ENCODE results near the gene ZDHHC1.

DNA sequence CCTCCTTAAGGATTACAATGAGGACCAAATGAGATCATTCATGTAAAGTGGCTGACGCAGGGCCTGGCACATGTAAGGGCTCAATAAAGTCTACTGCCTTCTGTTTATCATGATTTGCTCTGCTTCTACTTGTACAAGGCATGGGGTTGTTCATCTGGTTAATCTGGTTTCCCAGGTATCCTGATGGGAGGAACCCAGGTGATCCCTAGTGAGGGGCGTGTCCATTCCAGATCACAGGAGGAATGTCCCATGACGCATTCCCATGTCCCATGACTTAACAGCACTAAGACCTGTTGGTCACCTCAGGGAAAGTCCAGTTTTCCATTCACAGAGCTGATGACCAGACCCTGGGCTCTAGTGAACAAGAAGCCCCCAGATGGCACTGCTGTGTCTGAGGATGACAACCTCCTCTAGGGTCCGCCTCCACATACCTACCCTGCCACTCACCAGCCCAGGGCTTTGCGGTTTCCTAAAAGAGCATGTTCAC lies 11.5 kb downstream of the ZDHHC1 start:
- TF ChIP-seq, protein P1, sequence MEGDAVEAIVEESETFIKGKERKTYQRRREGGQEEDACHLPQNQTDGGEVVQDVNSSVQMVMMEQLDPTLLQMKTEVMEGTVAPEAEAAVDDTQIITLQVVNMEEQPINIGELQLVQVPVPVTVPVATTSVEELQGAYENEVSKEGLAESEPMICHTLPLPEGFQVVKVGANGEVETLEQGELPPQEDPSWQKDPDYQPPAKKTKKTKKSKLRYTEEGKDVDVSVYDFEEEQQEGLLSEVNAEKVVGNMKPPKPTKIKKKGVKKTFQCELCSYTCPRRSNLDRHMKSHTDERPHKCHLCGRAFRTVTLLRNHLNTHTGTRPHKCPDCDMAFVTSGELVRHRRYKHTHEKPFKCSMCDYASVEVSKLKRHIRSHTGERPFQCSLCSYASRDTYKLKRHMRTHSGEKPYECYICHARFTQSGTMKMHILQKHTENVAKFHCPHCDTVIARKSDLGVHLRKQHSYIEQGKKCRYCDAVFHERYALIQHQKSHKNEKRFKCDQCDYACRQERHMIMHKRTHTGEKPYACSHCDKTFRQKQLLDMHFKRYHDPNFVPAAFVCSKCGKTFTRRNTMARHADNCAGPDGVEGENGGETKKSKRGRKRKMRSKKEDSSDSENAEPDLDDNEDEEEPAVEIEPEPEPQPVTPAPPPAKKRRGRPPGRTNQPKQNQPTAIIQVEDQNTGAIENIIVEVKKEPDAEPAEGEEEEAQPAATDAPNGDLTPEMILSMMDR (IDR thresholded peaks at IDR 0.05) = no peak
- TF ChIP-seq POLR2AphosphoS5 (IDR thresholded peaks at IDR 0.05) = peak; percentile 23 to 85 (median 55)
- TF ChIP-seq POLR2A (IDR thresholded peaks at IDR 0.05) = no peak
